K562 (cell line): ENCODE results near the gene SMAD7. TPM values are rescaled to one million over a fixed set of nuclear protein-coding genes. Genes with fewer than 3 reads are reported as not detected.

Experiments used
- ATAC-seq: fragments of 200-7000 bp; cut with Tn5 transposase; 3 replicates; pipeline ENCODE4 v1.9.1; 2020; ENCODE audit warnings: moderate library complexity
- BruUV-seq: library from RNA; stranded (reverse); fragments of 400-500 nt; replicated peaks from 2 replicates; lab custom pipeline; 2021; lab: Mats Ljungman, UMichigan
- CTCF ChIA-PET: fragments of 300-600 bp; formaldehyde crosslinking; extraction: SDS; loops from one replicate; lab custom pipeline; 2021; ENCODE audit warnings: low intra/inter-chr PET ratio; lab: Yijun Ruan, JAX
- POLR2A ChIA-PET: fragments of 300-600, 350-650 bp; sonication (Branson Sonifier 250); formaldehyde crosslinking; extraction: SDS; loops from one replicate; lab custom pipeline; 2021; ENCODE audit warnings: antibody characterized with exemption, inconsistent platforms; lab: Yijun Ruan, JAX
- DNase-seq, 4 experiments: peaks; one replicate each; pipeline versions ENCODE4 v3.0.0 to v3.0.0-alpha.2; 2011 to 2018; ENCODE audit warnings: low spot score in 3 of 4, mixed read lengths in 3 of 4; ENCODE audit errors: extremely low read depth in 1 of 4
- FAIRE-seq: peaks from 2 replicates; lab custom pipeline; 2011; peaks lifted over from hg19 to GRCh38; lab: Jason Lieb, UNC
- H2AFZ ChIP-seq: 2 replicates; pipeline ENCODE4 v1.6.0; 2011; ENCODE audit warnings: low read depth, low read length, control low read depth, inconsistent platforms
- H3K27ac ChIP-seq: fragments of 200-600 bp; 3 replicates; pipeline ENCODE4 v1.8.0; 2011; ENCODE audit warnings: low read depth, mild to moderate bottlenecking, control low read depth, inconsistent platforms, low read length, moderate library complexity, mixed read lengths; ENCODE audit errors: extremely low read depth
- H3K27me3 ChIP-seq, 2 experiments: fragments of 300-600 bp in 1 of 2; 2 replicates in 1 of 2; 3 replicates in 1 of 2; pipeline versions ENCODE4 v1.6.0 to v1.8.0; 2011; ENCODE audit warnings: inconsistent platforms in 2 of 2, low read length in 2 of 2, mild to moderate bottlenecking in 1 of 2, mixed read lengths in 1 of 2, moderate library complexity in 1 of 2; ENCODE audit not compliant: control insufficient read depth in 2 of 2, insufficient read depth in 2 of 2
- H3K36me3 ChIP-seq: fragments of 300-600 bp; 3 replicates; pipeline ENCODE4 v1.8.0; 2011; ENCODE audit warnings: mild to moderate bottlenecking, low read length, inconsistent platforms; ENCODE audit not compliant: control insufficient read depth, insufficient read depth
- H3K4me1 ChIP-seq, 2 experiments: fragments of 200-600 bp in 1 of 2; replicated peaks in 1 of 2; 2 replicates in 1 of 2; 3 replicates in 1 of 2; pipeline versions ENCODE4 v1.5.1 to v1.8.0; 2011; ENCODE audit warnings: inconsistent platforms in 2 of 2, low read length in 2 of 2, mild to moderate bottlenecking in 1 of 2, mixed read lengths in 1 of 2, moderate library complexity in 1 of 2; ENCODE audit not compliant: control insufficient read depth in 2 of 2, insufficient read depth in 2 of 2
- H3K4me2 ChIP-seq: 2 replicates; pipeline ENCODE4 v1.6.1; 2011; ENCODE audit warnings: low read length, control low read depth, inconsistent platforms, mixed read lengths; ENCODE audit not compliant: insufficient read depth
- H3K4me3 ChIP-seq: fragments of 200-600 bp; sonication (generic), shearing (Covaris generic); 2 replicates; pipeline ENCODE4 v1.5.1; 2016; ENCODE audit warnings: control low read depth, inconsistent platforms
- H3K79me2 ChIP-seq: fragments of 200-600 bp; 3 replicates; pipeline ENCODE4 v1.8.0; 2011; ENCODE audit warnings: low read length, inconsistent platforms; ENCODE audit not compliant: control insufficient read depth, insufficient read depth
- H3K9ac ChIP-seq, 2 experiments: 2 replicates each; pipeline versions ENCODE4 v1.6.0 to v1.6.1; 2011; ENCODE audit warnings: low read depth in 2 of 2, low read length in 2 of 2, control low read depth in 1 of 2, inconsistent platforms in 1 of 2, mild to moderate bottlenecking in 1 of 2, mixed read lengths in 1 of 2; ENCODE audit not compliant: insufficient read depth in 1 of 2
- H3K9me1 ChIP-seq: one replicate; pipeline ENCODE4 v1.6.0; 2011; ENCODE audit warnings: inconsistent platforms, mild to moderate bottlenecking, low read length, moderate library complexity; ENCODE audit not compliant: control insufficient read depth, insufficient read depth
- H3K9me3 ChIP-seq: replicated peaks from 2 replicates; pipeline ENCODE4 v1.5.1; 2011; ENCODE audit warnings: low read depth, low read length, inconsistent platforms; ENCODE audit not compliant: control insufficient read depth, insufficient read depth
- H4K20me1 ChIP-seq: replicated peaks from 2 replicates; pipeline ENCODE4 v1.6.1; 2011; ENCODE audit warnings: low read length, inconsistent platforms, mixed read lengths; ENCODE audit not compliant: control insufficient read depth, insufficient read depth
- BCOR ChIP-seq: fragments of 450-650 bp; IDR thresholded peaks from 2 replicates; pipeline ENCODE4 v1.6.1; 2016
- FOXA1 ChIP-seq: fragments of 450-650 bp; IDR thresholded peaks from 2 replicates; pipeline ENCODE4 v1.6.1; 2016; ENCODE audit warnings: mild to moderate bottlenecking, borderline replicate concordance
- FOXP1 ChIP-seq: sonication (generic); formaldehyde crosslinking; IDR thresholded peaks from 2 replicates; pipeline ENCODE4 v1.8.0; 2022; ENCODE audit warnings: mild to moderate bottlenecking, missing genetic modification reagents
- ILK ChIP-seq: fragments of 450-650 bp; IDR thresholded peaks from 2 replicates; pipeline ENCODE4 v1.6.1; 2016; ENCODE audit warnings: missing genetic modification characterization, low read depth, mild to moderate bottlenecking, missing compliant biosample characterization, moderate library complexity, borderline replicate concordance
- MITF ChIP-seq: IDR thresholded peaks from 2 replicates; pipeline ENCODE4 v1.6.1; 2014; ENCODE audit warnings: antibody characterized with exemption
- POLR2AphosphoS2 ChIP-seq: IDR thresholded peaks from 2 replicates; pipeline ENCODE4 v1.6.1; 2012; ENCODE audit warnings: low read length, improper control_type of control experiment
- ZBTB40 ChIP-seq, 2 experiments: fragments of 450-650 bp in 1 of 2; sonication (generic) in 1 of 2; formaldehyde crosslinking in 1 of 2; IDR thresholded peaks; 2 replicates each; pipeline versions ENCODE4 v1.7.1 to v1.9.0; 2016 to 2022; ENCODE audit warnings: inconsistent platforms in 1 of 2, mild to moderate bottlenecking in 1 of 2, missing genetic modification reagents in 1 of 2
- ZNF174 ChIP-seq: fragments of 250-450 bp; sonication (Bioruptor Pico); IDR thresholded peaks from 2 replicates; pipeline ENCODE4 v1.4.0; 2020; ENCODE audit warnings: mild to moderate bottlenecking
- ZNF778 ChIP-seq: fragments of 450-650 bp; formaldehyde crosslinking; IDR thresholded peaks from 2 replicates; pipeline ENCODE4 v1.4.0; 2020; ENCODE audit warnings: mild to moderate bottlenecking, moderate library complexity
- ZSCAN29 ChIP-seq: fragments of 450-650 bp; IDR thresholded peaks from 2 replicates; pipeline ENCODE4 v1.6.1; 2017
- WGBS: fragments of 100-300 bp; shearing (Covaris generic); methylation state at CpG from one replicate; pipeline ENCODE4 v1.1.6; 2016; ENCODE audit warnings: low coverage, mixed read lengths; ENCODE audit not compliant: insufficient coverage; ENCODE audit errors: missing lambda C conversion rate; 5-methylcytosine and 5-hydroxymethylcytosine counted together
- in situ Hi-C: fragments of 300-500 bp; cut with MboI; formaldehyde crosslinking; loops from 4 replicates; pipeline ENCODE4 v1.15.0; 2018; ENCODE audit warnings: inconsistent platforms, mixed read lengths
- intact Hi-C: fragments of 100-400 bp; cut with micrococcal nuclease; formaldehyde crosslinking; loops from 2 replicates; pipeline ENCODE4 v1.14.2; 2022
- polyA plus RNA-seq, 8 experiments: library from polyadenylated mRNA; depleted of rRNA in 4 of 8; stranded (reverse) in 5 of 8; unstranded in 3 of 8; fragments of >200 nt; fragmentation: Nextera tagmentation in 2 of 8; fragmentation: Illumina TruSeq in 1 of 8; extraction: Ambion mirVana in 2 of 8; extraction: Trizol in 1 of 8; gene quantifications; 2 replicates each; pipeline versions ENCODE4 v1.2.1 to v1.2.3, GENCODE V29; 2011 to 2014; ENCODE audit warnings: inconsistent platforms in 1 of 8, missing spikeins in 1 of 8
- total RNA-seq, 7 experiments: library from RNA; depleted of rRNA in 6 of 7; stranded (reverse); fragments of >200 nt in 6 of 7; fragmentation: Illumina TruSeq in 2 of 7; extraction: Trizol in 2 of 7; gene quantifications; 2 replicates each; pipeline versions ENCODE4 v1.2.1 to v1.2.3, GENCODE V29; 2011 to 2021; ENCODE audit warnings: low replicate concordance in 1 of 7
- TF ChIP-seq, protein P1 (sequence below): fragments of 450-650 bp; IDR thresholded peaks from 2 replicates; pipeline ENCODE4 v1.6.1; 2017; ENCODE audit warnings: antibody characterized with exemption

SMAD7 gene
- total and polyA plus RNA-seq, 9 of the 15 experiments (the other 6 are each of a cell fraction or from before 2014, with no cell fraction given): 0.13 to 3.0 (median 1.6) TPM

- WGBS: 43% methylated on average over 3 of the region's 3 CpGs
- no peaks in the 10 kb centered on the region for H3K9me3 ChIP-seq
- no peaks in the 10 kb centered on the region; the same call in 2 of the 3 replicates for H3K36me3 ChIP-seq
- no peak overlapping the region for H3K9ac ChIP-seq
- H3K27ac ChIP-seq: no peak overlapping the region
- no peaks in the 10 kb centered on the region for H4K20me1 ChIP-seq
- H3K4me2 ChIP-seq: no peak overlapping the region
- peaks cover 34 to 36% of the 10 kb centered on the region in 2 experiments for H3K4me1 ChIP-seq
- no peak overlapping the region for H3K4me3 ChIP-seq
- no peaks in the 10 kb centered on the region for H3K79me2 ChIP-seq
- in situ Hi-C loops (no loop called here), intact Hi-C loops (no loop called here)
- no peak for FAIRE-seq
- no peak for DNase-seq
- no TSS peak for BruUV-seq
- no peak overlapping the region for H2AFZ ChIP-seq
- POLR2A ChIA-PET: interaction anchor here (0.9 kb wide), 1 partner anchor 11 kb away, joined by 3 read pairs; no protein-coding TSS in a partner anchor
- no peak for ATAC-seq
- CTCF ChIA-PET: no interaction called here
- no peaks in the 10 kb centered on the region for H3K9me1 ChIP-seq
- H3K27me3 ChIP-seq: no peaks in the 10 kb centered on the region
- TF ChIP-seq FOXP1: no peak
- TF ChIP-seq, protein P1, sequence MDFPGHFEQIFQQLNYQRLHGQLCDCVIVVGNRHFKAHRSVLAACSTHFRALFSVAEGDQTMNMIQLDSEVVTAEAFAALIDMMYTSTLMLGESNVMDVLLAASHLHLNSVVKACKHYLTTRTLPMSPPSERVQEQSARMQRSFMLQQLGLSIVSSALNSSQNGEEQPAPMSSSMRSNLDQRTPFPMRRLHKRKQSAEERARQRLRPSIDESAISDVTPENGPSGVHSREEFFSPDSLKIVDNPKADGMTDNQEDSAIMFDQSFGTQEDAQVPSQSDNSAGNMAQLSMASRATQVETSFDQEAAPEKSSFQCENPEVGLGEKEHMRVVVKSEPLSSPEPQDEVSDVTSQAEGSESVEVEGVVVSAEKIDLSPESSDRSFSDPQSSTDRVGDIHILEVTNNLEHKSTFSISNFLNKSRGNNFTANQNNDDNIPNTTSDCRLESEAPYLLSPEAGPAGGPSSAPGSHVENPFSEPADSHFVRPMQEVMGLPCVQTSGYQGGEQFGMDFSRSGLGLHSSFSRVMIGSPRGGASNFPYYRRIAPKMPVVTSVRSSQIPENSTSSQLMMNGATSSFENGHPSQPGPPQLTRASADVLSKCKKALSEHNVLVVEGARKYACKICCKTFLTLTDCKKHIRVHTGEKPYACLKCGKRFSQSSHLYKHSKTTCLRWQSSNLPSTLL: no peak
- no peak for TF ChIP-seq ZBTB40 (IDR thresholded peaks at IDR 0.05)
- no peak for TF ChIP-seq ZBTB40 (CRISPR knock-in tag; IDR thresholded peaks at IDR 0.05)
- TF ChIP-seq MITF: no peak
- no peak for TF ChIP-seq BCOR
- no peak for TF ChIP-seq ZNF778 (CRISPR knock-in tag)
- TF ChIP-seq ZSCAN29: no peak
- no peak for TF ChIP-seq FOXA1
- no peak for TF ChIP-seq ILK
- TF ChIP-seq ZNF174: no peak
- TF ChIP-seq POLR2AphosphoS2: no peak
These were observed 31.2 kb downstream of the SMAD7 start for GRCh38 chr18:48919547-48919946.
